Measurements from ENCODE around the gene RNF25.

The RNF25 gene

DNA sequence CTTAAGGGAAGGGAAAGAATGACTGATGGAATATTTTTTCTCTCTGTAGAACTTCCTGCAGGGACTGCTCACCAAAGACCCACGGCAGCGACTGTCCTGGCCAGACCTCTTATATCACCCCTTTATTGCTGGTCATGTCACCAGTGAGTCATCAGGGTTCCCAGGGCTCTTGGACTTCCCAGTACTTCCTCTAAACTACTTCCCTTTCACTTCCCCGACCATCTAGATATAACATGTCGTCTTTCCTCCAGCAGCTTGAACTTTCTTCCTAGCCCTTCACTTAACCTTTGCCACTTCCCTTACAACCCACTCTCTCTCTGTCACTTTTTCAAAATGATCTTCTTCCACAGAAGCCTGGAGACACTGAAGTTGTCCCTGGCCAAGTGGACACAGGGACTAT, 7.3 kb upstream of the RNF25 start:
- TF ChIP-seq, protein P1, sequence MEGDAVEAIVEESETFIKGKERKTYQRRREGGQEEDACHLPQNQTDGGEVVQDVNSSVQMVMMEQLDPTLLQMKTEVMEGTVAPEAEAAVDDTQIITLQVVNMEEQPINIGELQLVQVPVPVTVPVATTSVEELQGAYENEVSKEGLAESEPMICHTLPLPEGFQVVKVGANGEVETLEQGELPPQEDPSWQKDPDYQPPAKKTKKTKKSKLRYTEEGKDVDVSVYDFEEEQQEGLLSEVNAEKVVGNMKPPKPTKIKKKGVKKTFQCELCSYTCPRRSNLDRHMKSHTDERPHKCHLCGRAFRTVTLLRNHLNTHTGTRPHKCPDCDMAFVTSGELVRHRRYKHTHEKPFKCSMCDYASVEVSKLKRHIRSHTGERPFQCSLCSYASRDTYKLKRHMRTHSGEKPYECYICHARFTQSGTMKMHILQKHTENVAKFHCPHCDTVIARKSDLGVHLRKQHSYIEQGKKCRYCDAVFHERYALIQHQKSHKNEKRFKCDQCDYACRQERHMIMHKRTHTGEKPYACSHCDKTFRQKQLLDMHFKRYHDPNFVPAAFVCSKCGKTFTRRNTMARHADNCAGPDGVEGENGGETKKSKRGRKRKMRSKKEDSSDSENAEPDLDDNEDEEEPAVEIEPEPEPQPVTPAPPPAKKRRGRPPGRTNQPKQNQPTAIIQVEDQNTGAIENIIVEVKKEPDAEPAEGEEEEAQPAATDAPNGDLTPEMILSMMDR (conservative IDR thresholded peaks at IDR 0.05) = no peak
- no peak overlapping the region for H3K27ac ChIP-seq

- peak overlapping the region; percentile 85 for H3K27ac ChIP-seq
- TF ChIP-seq, protein P1 (conservative IDR thresholded peaks at IDR 0.05) = no peak
Measured at GRCh38 chr2:218671097-218671653, 627 bp downstream of the RNF25 start.

DNA sequence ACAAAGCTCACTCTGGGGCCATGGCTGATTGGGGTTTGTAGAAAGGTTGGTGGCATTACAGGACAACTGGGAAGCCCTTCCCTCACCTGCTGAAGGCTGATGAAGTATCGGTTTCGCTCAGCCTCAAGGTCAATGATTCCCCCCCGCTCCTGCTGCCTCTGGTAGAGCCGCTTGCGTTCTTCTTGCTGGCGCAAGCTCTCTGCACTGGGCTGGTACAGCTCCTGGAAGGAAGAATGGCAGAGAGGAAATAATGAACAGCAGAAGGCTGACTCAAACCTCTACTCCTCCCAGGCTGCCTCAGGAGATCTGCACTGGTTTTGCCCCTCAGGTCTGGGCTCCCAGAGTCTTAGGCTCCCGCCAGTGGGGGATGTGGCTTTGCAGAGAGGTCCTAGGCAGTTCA, 7.1 kb downstream of the RNF25 start:
- H3K27ac ChIP-seq = no peak overlapping the region
- TF ChIP-seq, protein P1 (conservative IDR thresholded peaks at IDR 0.05) = no peak

GRCh38 chr2:218663901-218664300, 7.9 kb downstream of the RNF25 start:
- H3K27ac ChIP-seq = no peak overlapping the region
- TF ChIP-seq, protein P1 (conservative IDR thresholded peaks at IDR 0.05) = no peak

- TF ChIP-seq, protein P1 (conservative IDR thresholded peaks at IDR 0.05) = no peak
- H3K27ac ChIP-seq = no peak overlapping the region
Measured at GRCh38 chr2:218662827-218663226, 9.0 kb downstream of the RNF25 start.

DNA sequence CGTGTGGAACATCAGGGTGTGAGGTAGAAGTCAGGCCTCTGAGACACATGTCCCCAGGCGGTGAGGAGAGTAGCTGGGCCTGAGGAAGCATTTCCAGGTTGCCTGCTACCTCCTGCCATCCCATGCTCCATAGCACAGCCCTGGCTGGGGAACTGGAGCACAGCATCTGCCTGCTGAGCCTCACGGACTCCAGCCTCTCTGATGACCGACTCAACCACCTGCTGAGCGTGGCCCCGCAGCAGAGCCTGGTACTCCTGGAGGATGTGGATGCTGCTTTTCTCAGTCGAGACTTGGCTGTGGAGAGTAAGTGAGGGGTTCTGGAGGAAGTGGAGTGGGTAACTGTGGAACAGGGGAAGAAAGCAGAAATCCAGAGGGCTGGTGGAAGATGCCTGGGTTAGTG, 9.4 kb downstream of the RNF25 start:
- no peak overlapping the region for H3K27ac ChIP-seq
- TF ChIP-seq, protein P1 (conservative IDR thresholded peaks at IDR 0.05) = no peak

DNA sequence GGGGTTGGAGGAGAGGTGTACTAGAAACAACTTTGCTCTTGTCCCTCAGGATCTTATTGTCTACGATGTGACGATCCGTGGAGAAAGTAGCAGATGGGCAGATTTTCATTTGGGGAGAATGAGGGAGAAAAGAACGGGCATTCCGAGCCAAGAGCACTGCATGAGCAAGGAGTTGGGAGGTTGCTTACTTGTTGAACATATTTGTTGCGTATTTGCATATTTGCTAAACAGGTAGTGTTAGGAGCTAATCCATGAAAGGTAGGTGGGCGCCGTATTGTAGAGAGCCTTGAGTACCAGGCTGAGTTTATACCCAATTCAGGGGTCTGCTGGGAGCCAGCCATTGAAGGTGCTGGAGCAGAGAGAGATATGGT, 11.8 kb downstream of the RNF25 start:
- TF ChIP-seq, protein P1 (conservative IDR thresholded peaks at IDR 0.05) = no peak
- peak overlapping the region; percentile 76 for H3K27ac ChIP-seq

All from VCaP (cell line).